GM23338 (cell line): Measurements from ENCODE around the gene TELO2. TPM values are rescaled to one million over a fixed set of nuclear protein-coding genes. Genes with fewer than 3 reads are reported as not detected.

Experiments
- ATAC-seq: fragments of 200-7000 bp; cut with Tn5 transposase; 3 replicates; pipeline ENCODE4 v1.9.1; 2020
- DNase-seq: peaks from one replicate; pipeline ENCODE4 v3.0.0-alpha.2; 2015; ENCODE audit warnings: low spot score
- H2AFZ ChIP-seq: fragments of 200-600 bp; sonication (generic); 2 replicates; pipeline ENCODE4 v1.8.0; 2016; ENCODE audit warnings: antibody characterized with exemption, mild to moderate bottlenecking, moderate library complexity
- H3F3A ChIP-seq: fragments of 200-600 bp; sonication (generic); replicated peaks from 2 replicates; pipeline ENCODE4 v1.8.0; 2017; ENCODE audit warnings: antibody characterized with exemption, mixed run types, low read depth
- H3K27ac ChIP-seq: fragments of 200-600 bp; sonication (generic); 2 replicates; pipeline ENCODE4 v1.6.1; 2016; ENCODE audit warnings: low read depth
- H3K27me3 ChIP-seq: fragments of 200-600 bp; sonication (generic); 2 replicates; pipeline ENCODE4 v1.8.0; 2016; ENCODE audit warnings: mild to moderate bottlenecking, mixed run types, moderate library complexity; ENCODE audit not compliant: insufficient read depth
- H3K36me3 ChIP-seq: fragments of 200-600 bp; sonication (generic); 2 replicates; pipeline ENCODE4 v1.8.0; 2016; ENCODE audit warnings: mild to moderate bottlenecking; ENCODE audit not compliant: insufficient read depth
- H3K4me1 ChIP-seq: fragments of 200-600 bp; sonication (generic); 2 replicates; pipeline ENCODE4 v1.8.0; 2016; ENCODE audit warnings: mild to moderate bottlenecking, moderate library complexity; ENCODE audit not compliant: insufficient read depth
- H3K4me2 ChIP-seq: fragments of 200-600 bp; sonication (generic); 2 replicates; pipeline ENCODE4 v1.7.1; 2017; ENCODE audit warnings: mixed run types
- H3K4me3 ChIP-seq: fragments of 200-600 bp; sonication (generic); 2 replicates; pipeline ENCODE4 v1.6.1; 2016; ENCODE audit warnings: mixed run types
- H3K79me2 ChIP-seq: fragments of 200-600 bp; sonication (generic); replicated peaks from 2 replicates; pipeline ENCODE4 v1.8.0; 2017; ENCODE audit warnings: mild to moderate bottlenecking; ENCODE audit not compliant: insufficient read depth
- H3K9me2 ChIP-seq: fragments of 200-600 bp; sonication (generic); 2 replicates; pipeline ENCODE4 v1.8.0; 2017; ENCODE audit not compliant: insufficient read depth
- H4K20me1 ChIP-seq: fragments of 200-600 bp; sonication (generic); replicated peaks from 2 replicates; pipeline ENCODE4 v1.8.0; 2017; ENCODE audit warnings: mild to moderate bottlenecking; ENCODE audit not compliant: insufficient read depth
- H3K27ac Mint-ChIP-seq: 2 replicates; pipeline ENCODE4 v1.8.0; 2020; ENCODE audit warnings: inconsistent platforms, mild to moderate bottlenecking, moderate library complexity, mixed read lengths
- H3K27me3 Mint-ChIP-seq: 3 replicates; pipeline ENCODE4 v1.8.0; 2022; ENCODE audit warnings: low read depth, mild to moderate bottlenecking, moderate library complexity, mixed read lengths, inconsistent platforms; ENCODE audit not compliant: insufficient read depth, poor library complexity
- H3K36me3 Mint-ChIP-seq: 3 replicates; pipeline ENCODE4 v1.8.0; 2021; ENCODE audit warnings: low read depth, mild to moderate bottlenecking, inconsistent platforms, moderate library complexity, mixed read lengths
- H3K4me1 Mint-ChIP-seq: 3 replicates; pipeline ENCODE4 v1.8.0; 2020; ENCODE audit warnings: mild to moderate bottlenecking, inconsistent platforms, mixed read lengths
- H3K4me3 Mint-ChIP-seq: 3 replicates; pipeline ENCODE4 v1.8.0; 2021; ENCODE audit warnings: moderate library complexity, mild to moderate bottlenecking, inconsistent platforms, mixed read lengths
- H3K9me3 Mint-ChIP-seq: 3 replicates; pipeline ENCODE4 v1.8.0; 2020; ENCODE audit warnings: moderate library complexity, mild to moderate bottlenecking, inconsistent platforms, mixed read lengths
- CTCF ChIP-seq, 2 experiments: fragments of 200-600 bp in 1 of 2; sonication (generic) in 1 of 2; conservative IDR thresholded peaks; 2 replicates each; pipeline versions ENCODE4 v1.5.1 to v1.6.1; 2016 to 2017; ENCODE audit warnings: antibody characterized with exemption in 2 of 2, low read depth in 2 of 2, mild to moderate bottlenecking in 2 of 2, moderate library complexity in 1 of 2
- EZH2phosphoT487 ChIP-seq: fragments of 200-600 bp; sonication (generic); IDR thresholded peaks from one replicate; pipeline ENCODE4 v1.8.1; 2018; ENCODE audit warnings: antibody characterized with exemption; ENCODE audit not compliant: unreplicated experiment
- POLR2AphosphoS5 ChIP-seq: IDR thresholded peaks from 2 replicates; pipeline ENCODE4 v1.6.1; 2016; ENCODE audit warnings: antibody characterized with exemption, low read depth
- STAT1 ChIP-seq: IDR thresholded peaks from one replicate; pipeline ENCODE4 v1.6.1; 2016; ENCODE audit warnings: antibody characterized with exemption; ENCODE audit not compliant: unreplicated experiment
- ZNF331 ChIP-seq: fragments of 250-450 bp; sonication (Bioruptor Pico); IDR thresholded peaks from 2 replicates; pipeline ENCODE4 v1.5.0; 2020; ENCODE audit warnings: low read depth, mild to moderate bottlenecking, moderate library complexity
- ZNF462 ChIP-seq: fragments of 250-450 bp; sonication (Bioruptor Pico); IDR thresholded peaks from 2 replicates; pipeline ENCODE4 v1.5.0; 2020; ENCODE audit warnings: mild to moderate bottlenecking, moderate library complexity
- polyA plus RNA-seq: library from polyadenylated mRNA; unstranded; fragments of >200 nt; fragmentation: Nextera tagmentation; extraction: Ambion mirVana; gene quantifications from 2 replicates; pipeline ENCODE4 v1.2.1, GENCODE V29; 2016
- total RNA-seq: library from RNA; depleted of rRNA; stranded (reverse); fragments of >200 nt; shearing (Covaris generic); gene quantifications from 2 replicates; pipeline ENCODE4 v1.2.3, GENCODE V29; 2014

Gene TELO2
- total and polyA plus RNA-seq, 2 experiments from 2014 or later, result 45.4 to 76.0 TPM

- ATAC-seq (no peak), DNase-seq (no peak)
- no peaks in the 10 kb centered on the region for H4K20me1 ChIP-seq
- H3K27me3 Mint-ChIP-seq, result peaks cover 9% of the 10 kb centered on the region
- no peak overlapping the region for H3K4me3 Mint-ChIP-seq
- no peaks in the 10 kb centered on the region for H3K4me1 Mint-ChIP-seq
- no peaks in the 10 kb centered on the region for H3K36me3 ChIP-seq
- no peaks in the 10 kb centered on the region for H3K9me2 ChIP-seq
- H2AFZ ChIP-seq, result no peak overlapping the region
- no peaks in the 10 kb centered on the region for H3K9me3 Mint-ChIP-seq
- H3K79me2 ChIP-seq, result no peaks in the 10 kb centered on the region
- H3K27ac ChIP-seq, result no peak overlapping the region
- H3K27me3 ChIP-seq, result no peaks in the 10 kb centered on the region
- no peak overlapping the region for H3K4me3 ChIP-seq
- peaks cover 12% of the 10 kb centered on the region for H3K36me3 Mint-ChIP-seq
- H3K4me1 ChIP-seq, result no peaks in the 10 kb centered on the region
- TF ChIP-seq POLR2AphosphoS5 (no peak), STAT1 (no peak), CTCF (conservative IDR thresholded peaks at IDR 0.05; ENCODE audit: low read depth in 2 of 2) (no peak), EZH2phosphoT487 (no peak), ZNF462 (CRISPR knock-in tag) (no peak), ZNF331 (CRISPR knock-in tag) (no peak)
- H3F3A ChIP-seq, result no peaks in the 10 kb centered on the region
- no peak overlapping the region for H3K27ac Mint-ChIP-seq
- no peak overlapping the region for H3K4me2 ChIP-seq
Measured at GRCh38 chr16:1451702-1452392, 41.3 kb upstream of the TELO2 start.
